K562 (cell line): ENCODE measurements around the gene CYCS. TPM values are rescaled to one million over a fixed set of nuclear protein-coding genes. Genes with fewer than 3 reads are reported as not detected.

ENCODE experiments used
- ATAC-seq: fragments of 200-7000 bp; cut with Tn5 transposase; 3 replicates; pipeline ENCODE4 v1.9.1; 2020; ENCODE audit warnings: moderate library complexity
- BruUV-seq: library from RNA; stranded (reverse); fragments of 400-500 nt; replicated peaks from 2 replicates; lab custom pipeline; 2021; lab: Mats Ljungman, UMichigan
- CTCF ChIA-PET: fragments of 300-600 bp; formaldehyde crosslinking; extraction: SDS; loops from one replicate; lab custom pipeline; 2021; ENCODE audit warnings: low intra/inter-chr PET ratio; lab: Yijun Ruan, JAX
- POLR2A ChIA-PET: fragments of 300-600, 350-650 bp; sonication (Branson Sonifier 250); formaldehyde crosslinking; extraction: SDS; loops from one replicate; lab custom pipeline; 2021; ENCODE audit warnings: antibody characterized with exemption, inconsistent platforms; lab: Yijun Ruan, JAX
- DNase-seq, 4 experiments: peaks; one replicate each; pipeline versions ENCODE4 v3.0.0 to v3.0.0-alpha.2; 2011 to 2018; ENCODE audit warnings: low spot score in 3 of 4, mixed read lengths in 3 of 4; ENCODE audit errors: extremely low read depth in 1 of 4
- FAIRE-seq: peaks from 2 replicates; lab custom pipeline; 2011; peaks lifted over from hg19 to GRCh38; lab: Jason Lieb, UNC
- H2AFZ ChIP-seq: 2 replicates; pipeline ENCODE4 v1.6.0; 2011; ENCODE audit warnings: low read depth, low read length, control low read depth, inconsistent platforms
- H3K27ac ChIP-seq: fragments of 200-600 bp; 3 replicates; pipeline ENCODE4 v1.8.0; 2011; ENCODE audit warnings: low read depth, mild to moderate bottlenecking, control low read depth, inconsistent platforms, low read length, moderate library complexity, mixed read lengths; ENCODE audit errors: extremely low read depth
- H3K27me3 ChIP-seq, 2 experiments: fragments of 300-600 bp in 1 of 2; 2 replicates in 1 of 2; 3 replicates in 1 of 2; pipeline versions ENCODE4 v1.6.0 to v1.8.0; 2011; ENCODE audit warnings: inconsistent platforms in 2 of 2, low read length in 2 of 2, mild to moderate bottlenecking in 1 of 2, mixed read lengths in 1 of 2, moderate library complexity in 1 of 2; ENCODE audit not compliant: control insufficient read depth in 2 of 2, insufficient read depth in 2 of 2
- H3K36me3 ChIP-seq: fragments of 300-600 bp; 3 replicates; pipeline ENCODE4 v1.8.0; 2011; ENCODE audit warnings: mild to moderate bottlenecking, low read length, inconsistent platforms; ENCODE audit not compliant: control insufficient read depth, insufficient read depth
- H3K4me1 ChIP-seq, 2 experiments: fragments of 200-600 bp in 1 of 2; replicated peaks in 1 of 2; 2 replicates in 1 of 2; 3 replicates in 1 of 2; pipeline versions ENCODE4 v1.5.1 to v1.8.0; 2011; ENCODE audit warnings: inconsistent platforms in 2 of 2, low read length in 2 of 2, mild to moderate bottlenecking in 1 of 2, mixed read lengths in 1 of 2, moderate library complexity in 1 of 2; ENCODE audit not compliant: control insufficient read depth in 2 of 2, insufficient read depth in 2 of 2
- H3K4me2 ChIP-seq: 2 replicates; pipeline ENCODE4 v1.6.1; 2011; ENCODE audit warnings: low read length, control low read depth, inconsistent platforms, mixed read lengths; ENCODE audit not compliant: insufficient read depth
- H3K4me3 ChIP-seq: fragments of 200-600 bp; sonication (generic), shearing (Covaris generic); 2 replicates; pipeline ENCODE4 v1.5.1; 2016; ENCODE audit warnings: control low read depth, inconsistent platforms
- H3K79me2 ChIP-seq: fragments of 200-600 bp; 3 replicates; pipeline ENCODE4 v1.8.0; 2011; ENCODE audit warnings: low read length, inconsistent platforms; ENCODE audit not compliant: control insufficient read depth, insufficient read depth
- H3K9ac ChIP-seq, 2 experiments: 2 replicates each; pipeline versions ENCODE4 v1.6.0 to v1.6.1; 2011; ENCODE audit warnings: low read depth in 2 of 2, low read length in 2 of 2, control low read depth in 1 of 2, inconsistent platforms in 1 of 2, mild to moderate bottlenecking in 1 of 2, mixed read lengths in 1 of 2; ENCODE audit not compliant: insufficient read depth in 1 of 2
- H3K9me1 ChIP-seq: one replicate; pipeline ENCODE4 v1.6.0; 2011; ENCODE audit warnings: inconsistent platforms, mild to moderate bottlenecking, low read length, moderate library complexity; ENCODE audit not compliant: control insufficient read depth, insufficient read depth
- H3K9me3 ChIP-seq: replicated peaks from 2 replicates; pipeline ENCODE4 v1.5.1; 2011; ENCODE audit warnings: low read depth, low read length, inconsistent platforms; ENCODE audit not compliant: control insufficient read depth, insufficient read depth
- H4K20me1 ChIP-seq: replicated peaks from 2 replicates; pipeline ENCODE4 v1.6.1; 2011; ENCODE audit warnings: low read length, inconsistent platforms, mixed read lengths; ENCODE audit not compliant: control insufficient read depth, insufficient read depth
- ARHGAP35 ChIP-seq: fragments of 450-650 bp; IDR thresholded peaks from 2 replicates; pipeline ENCODE4 v1.6.1; 2018; ENCODE audit not compliant: partially characterized antibody
- BCL6 ChIP-seq: fragments of 250-450 bp; sonication (Bioruptor Pico); IDR thresholded peaks from 2 replicates; pipeline ENCODE4 v1.4.0; 2020
- CREM ChIP-seq: IDR thresholded peaks from 2 replicates; pipeline ENCODE4 v1.6.1; 2014; ENCODE audit warnings: antibody characterized with exemption, low read depth
- HOMEZ ChIP-seq: fragments of 250-450 bp; sonication (Bioruptor Pico); IDR thresholded peaks from 2 replicates; pipeline ENCODE4 v1.4.0; 2020; ENCODE audit warnings: mild to moderate bottlenecking, moderate library complexity
- JUND ChIP-seq, 2 experiments: IDR thresholded peaks; 2 replicates in 1 of 2; 3 replicates in 1 of 2; pipeline ENCODE4 v1.6.1; 2011; ENCODE audit warnings: borderline replicate concordance in 2 of 2, low read depth in 2 of 2, low read length in 2 of 2, improper control_type of control experiment in 1 of 2, missing biosample characterization in 1 of 2, missing genetic modification characterization in 1 of 2, missing genetic modification reagents in 1 of 2
- KDM1A ChIP-seq, 2 experiments: fragments of 450-650 bp; IDR thresholded peaks; 2 replicates each; pipeline ENCODE4 v1.6.1; 2016; ENCODE audit warnings: mild to moderate bottlenecking in 2 of 2
- MCM5 ChIP-seq: fragments of 450-650 bp; IDR thresholded peaks from 2 replicates; pipeline ENCODE4 v1.6.1; 2016; ENCODE audit warnings: low read depth
- MLLT1 ChIP-seq, 2 experiments: fragments of 450-650 bp; IDR thresholded peaks; 2 replicates each; pipeline ENCODE4 v1.6.1; 2016
- MTA2 ChIP-seq: fragments of 450-650 bp; IDR thresholded peaks from 2 replicates; pipeline ENCODE4 v1.6.1; 2016; ENCODE audit warnings: low read depth
- NRF1 ChIP-seq, 2 experiments: fragments of 450-650 bp; IDR thresholded peaks in 1 of 2; conservative IDR thresholded peaks in 1 of 2; 2 replicates each; pipeline ENCODE4 v1.6.1; 2014; ENCODE audit warnings: mild to moderate bottlenecking in 2 of 2
- SNIP1 ChIP-seq: fragments of 450-650 bp; IDR thresholded peaks from 2 replicates; pipeline ENCODE4 v1.7.1; 2017; ENCODE audit warnings: low read depth, mild to moderate bottlenecking
- THAP7 ChIP-seq: fragments of 250-450 bp; sonication (Bioruptor Pico); IDR thresholded peaks from 2 replicates; pipeline ENCODE4 v1.5.0; 2021
- U2AF2 ChIP-seq: fragments of 200-400 bp; formaldehyde crosslinking; optimal IDR thresholded peaks from 2 replicates; pipeline ENCODE3; 2017; ENCODE audit warnings: low read depth, mild to moderate bottlenecking, low read length
- ZC3H4 ChIP-seq: sonication (generic); formaldehyde crosslinking; IDR thresholded peaks from 2 replicates; pipeline ENCODE4 v1.9.0; 2021; ENCODE audit warnings: missing genetic modification reagents, borderline replicate concordance
- ZNF121 ChIP-seq: sonication (generic); formaldehyde crosslinking; conservative IDR thresholded peaks from 2 replicates; pipeline ENCODE4 v1.8.0; 2022; ENCODE audit warnings: missing genetic modification reagents
- WGBS: fragments of 100-300 bp; shearing (Covaris generic); methylation state at CpG from one replicate; pipeline ENCODE4 v1.1.6; 2016; ENCODE audit warnings: low coverage, mixed read lengths; ENCODE audit not compliant: insufficient coverage; ENCODE audit errors: missing lambda C conversion rate; 5-methylcytosine and 5-hydroxymethylcytosine counted together
- in situ Hi-C: fragments of 300-500 bp; cut with MboI; formaldehyde crosslinking; loops from 4 replicates; pipeline ENCODE4 v1.15.0; 2018; ENCODE audit warnings: inconsistent platforms, mixed read lengths
- intact Hi-C: fragments of 100-400 bp; cut with micrococcal nuclease; formaldehyde crosslinking; loops from 2 replicates; pipeline ENCODE4 v1.14.2; 2022
- polyA plus RNA-seq, 8 experiments: library from polyadenylated mRNA; depleted of rRNA in 4 of 8; stranded (reverse) in 5 of 8; unstranded in 3 of 8; fragments of >200 nt; fragmentation: Nextera tagmentation in 2 of 8; fragmentation: Illumina TruSeq in 1 of 8; extraction: Ambion mirVana in 2 of 8; extraction: Trizol in 1 of 8; gene quantifications; 2 replicates each; pipeline versions ENCODE4 v1.2.1 to v1.2.3, GENCODE V29; 2011 to 2014; ENCODE audit warnings: inconsistent platforms in 1 of 8, missing spikeins in 1 of 8
- total RNA-seq, 7 experiments: library from RNA; depleted of rRNA in 6 of 7; stranded (reverse); fragments of >200 nt in 6 of 7; fragmentation: Illumina TruSeq in 2 of 7; extraction: Trizol in 2 of 7; gene quantifications; 2 replicates each; pipeline versions ENCODE4 v1.2.1 to v1.2.3, GENCODE V29; 2011 to 2021; ENCODE audit warnings: low replicate concordance in 1 of 7

The CYCS gene
- total and polyA plus RNA-seq, 9 of the 15 experiments (the other 6 are each of a cell fraction or from before 2014, with no cell fraction given) = 206 to 1,425 (median 438) TPM

- FAIRE-seq = no peak
- intact Hi-C loops = loop anchor here (5.0 to 10.0 kb wide), 3 partner anchors 194 to 496 kb away; no protein-coding TSS in a partner anchor
- H3K4me2 ChIP-seq = no peak overlapping the region
Observed at GRCh38 chr7:25091176-25091575, 33.9 kb downstream of the CYCS start.

GRCh38 chr7:25090374-25090773 is 34.7 kb downstream of the CYCS start:
- H3K4me2 ChIP-seq = no peak overlapping the region
- TF ChIP-seq HOMEZ (CRISPR knock-in tag) (no peak), SNIP1 (no peak), THAP7 (CRISPR knock-in tag) (no peak), ARHGAP35 (no peak), BCL6 (CRISPR knock-in tag) (no peak), NRF1 (conservative IDR thresholded peaks at IDR 0.05 in 1 of 2, IDR thresholded peaks at IDR 0.05 in 1 of 2) (no peak), MTA2 (no peak), MLLT1 (IDR thresholded peaks at IDR 0.05) (no peak), MCM5 (no peak), KDM1A (IDR thresholded peaks at IDR 0.05) (no peak), CREM (no peak)

More at GRCh38 chr7:25091176-25091575, 33.9 kb downstream of the CYCS start:
- DNase-seq (no peak), ATAC-seq (no peak)
- ChIA-PET CTCF (interaction anchor here (5.2 kb wide), 1 partner anchor 278 kb away, joined by 55 read pairs; no protein-coding TSS in a partner anchor), POLR2A (no interaction called here)
- no peaks in the 10 kb centered on the region for H3K79me2 ChIP-seq
- peaks cover 2% of the 10 kb centered on the region for H3K9me1 ChIP-seq
- 7% methylated on average over 1 of the region's 1 CpG for WGBS
- no peak overlapping the region for H2AFZ ChIP-seq
- no peak for TF ChIP-seq JUND (IDR thresholded peaks at IDR 0.05; ENCODE audit: borderline replicate concordance, low read depth, low read length)
- TF ChIP-seq JUND (tag; IDR thresholded peaks at IDR 0.05; ENCODE audit: borderline replicate concordance, low read depth, low read length) = no peak
- no peak for TF ChIP-seq ZNF121 (CRISPR knock-in tag)
- no peak for TF ChIP-seq ZC3H4
- TF ChIP-seq U2AF2 = no peak
- no peak overlapping the region for H3K4me3 ChIP-seq
- in situ Hi-C loops = loop anchor here (5.0 to 25.0 kb wide), 4 partner anchors 284 to 1529 kb away; no protein-coding TSS in a partner anchor
- H3K4me1 ChIP-seq = peaks cover 2 to 3% of the 10 kb centered on the region in 2 experiments; a peak in 3 of 5 replicates
- no peaks in the 10 kb centered on the region for H4K20me1 ChIP-seq
- no peaks in the 10 kb centered on the region for H3K27me3 ChIP-seq
- H3K36me3 ChIP-seq = no peaks in the 10 kb centered on the region
- no peaks in the 10 kb centered on the region for H3K9me3 ChIP-seq
- no peak overlapping the region for H3K9ac ChIP-seq
- no peak overlapping the region for H3K27ac ChIP-seq
- no TSS peak for BruUV-seq

More at GRCh38 chr7:25090374-25090773, 34.7 kb downstream of the CYCS start:
- intact Hi-C loops (loop anchor here (5.0 to 10.0 kb wide), 3 partner anchors 193 to 496 kb away; no protein-coding TSS in a partner anchor), in situ Hi-C loops (loop anchor here (5.0 to 25.0 kb wide), 4 partner anchors 283 to 1528 kb away; no protein-coding TSS in a partner anchor)
- Histone ChIP-seq H3K9me3 (no peaks in the 10 kb centered on the region), H3K79me2 (no peaks in the 10 kb centered on the region), H3K4me1 (peaks cover 2 to 3% of the 10 kb centered on the region in 2 experiments; a peak in 3 of 5 replicates), H3K9ac (no peak overlapping the region), H3K27me3 (no peaks in the 10 kb centered on the region), H4K20me1 (no peaks in the 10 kb centered on the region), H3K36me3 (no peaks in the 10 kb centered on the region), H2AFZ (no peak overlapping the region), H3K4me3 (no peak overlapping the region), H3K27ac (no peak overlapping the region), H3K9me1 (peaks cover 2% of the 10 kb centered on the region)
- no peak for ATAC-seq
- 27% methylated on average over 4 of the region's 4 CpGs for WGBS
- no peak for FAIRE-seq
- ChIA-PET CTCF (no interaction called here), POLR2A (interaction anchor here (1.5 kb wide), 1 partner anchor 35 kb away, joined by 4 read pairs; the partner anchor contains the start of gene CYCS)
- BruUV-seq = no TSS peak
- no peak for DNase-seq
